NCI-H345 treated with DMSO at 0.1 percent for 48 hours (cell line): ENCODE data around the gene MYADML2.

Source experiments
- DNase-seq: peaks from one replicate; lab custom pipeline; 2025; ENCODE audit not compliant: unreplicated experiment; lab: John Stamatoyannopoulos, UW

Gene MYADML2

DNA sequence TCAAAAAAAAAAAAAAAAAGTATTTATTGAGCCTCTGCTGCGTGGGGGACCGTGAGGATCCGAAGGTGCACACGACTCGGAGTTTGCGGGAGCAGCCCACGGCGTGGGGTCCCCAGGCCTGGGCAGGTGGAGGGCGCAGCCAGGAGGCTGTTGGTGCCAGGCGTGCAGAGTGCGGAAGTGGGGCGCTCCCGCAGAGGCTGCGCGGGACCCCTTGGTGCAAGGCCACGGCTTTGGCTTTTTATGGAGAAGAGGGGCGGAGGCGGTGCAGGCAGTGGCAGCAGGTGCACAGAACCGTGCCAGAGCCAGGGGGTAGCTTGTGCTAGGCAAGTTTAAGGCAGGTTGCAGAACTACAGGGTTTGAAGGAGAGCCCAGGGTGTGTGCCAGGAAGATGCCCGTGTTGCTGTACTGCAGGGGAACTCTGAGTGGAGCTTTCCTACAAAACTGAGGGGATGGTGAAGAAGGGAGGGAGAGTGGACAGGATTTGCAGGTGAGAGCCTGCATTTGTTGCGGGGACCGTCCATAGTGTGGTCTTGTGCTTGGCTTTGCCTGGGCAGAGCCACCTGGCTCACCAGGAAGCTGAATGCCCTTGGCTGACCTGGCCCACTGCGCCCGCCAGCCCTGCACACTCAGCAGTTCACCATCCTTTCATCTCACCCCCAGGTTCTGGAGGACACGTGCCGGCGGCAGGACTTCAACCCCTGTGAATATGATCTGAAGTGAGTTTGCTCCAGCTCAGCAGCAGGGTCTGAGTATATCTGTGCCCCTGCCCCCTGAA is 31.7 kb upstream of the MYADML2 start:
- DNase-seq, result no peak

GRCh38 chr17:81977211-81977808 is 30.3 kb upstream of the MYADML2 start, which contains the start of gene ASPSCR1:
Gene ASPSCR1 (plus strand): TSS chr17:81977629. CDS start chr17:81977647, 18 bp downstream.
- DNase-seq, result peak; percentile 87

GRCh38 chr17:81976332-81977210 is 29.5 kb upstream of the MYADML2 start:
- peak; percentile 73 for DNase-seq

DNA sequence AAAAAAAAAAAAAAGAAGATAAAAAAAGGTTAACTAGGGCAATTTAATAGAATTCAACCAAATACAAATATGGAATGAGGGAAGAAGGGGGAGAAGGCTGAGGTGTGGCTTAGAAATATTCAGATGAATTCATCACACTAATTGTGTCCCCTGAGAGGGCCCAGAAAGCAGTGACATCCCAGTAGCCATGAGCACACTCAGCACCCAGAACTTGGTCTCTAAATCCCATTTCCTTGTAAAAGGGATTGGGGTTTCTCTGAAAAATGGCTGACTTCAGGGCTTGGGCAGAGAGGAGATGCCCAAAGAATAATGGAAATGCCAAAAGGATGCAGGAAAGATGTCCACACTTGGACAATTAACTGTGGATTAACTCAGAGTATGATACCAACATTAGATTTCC is 26.4 kb upstream of the MYADML2 start:
- DNase-seq, result no peak

DNA sequence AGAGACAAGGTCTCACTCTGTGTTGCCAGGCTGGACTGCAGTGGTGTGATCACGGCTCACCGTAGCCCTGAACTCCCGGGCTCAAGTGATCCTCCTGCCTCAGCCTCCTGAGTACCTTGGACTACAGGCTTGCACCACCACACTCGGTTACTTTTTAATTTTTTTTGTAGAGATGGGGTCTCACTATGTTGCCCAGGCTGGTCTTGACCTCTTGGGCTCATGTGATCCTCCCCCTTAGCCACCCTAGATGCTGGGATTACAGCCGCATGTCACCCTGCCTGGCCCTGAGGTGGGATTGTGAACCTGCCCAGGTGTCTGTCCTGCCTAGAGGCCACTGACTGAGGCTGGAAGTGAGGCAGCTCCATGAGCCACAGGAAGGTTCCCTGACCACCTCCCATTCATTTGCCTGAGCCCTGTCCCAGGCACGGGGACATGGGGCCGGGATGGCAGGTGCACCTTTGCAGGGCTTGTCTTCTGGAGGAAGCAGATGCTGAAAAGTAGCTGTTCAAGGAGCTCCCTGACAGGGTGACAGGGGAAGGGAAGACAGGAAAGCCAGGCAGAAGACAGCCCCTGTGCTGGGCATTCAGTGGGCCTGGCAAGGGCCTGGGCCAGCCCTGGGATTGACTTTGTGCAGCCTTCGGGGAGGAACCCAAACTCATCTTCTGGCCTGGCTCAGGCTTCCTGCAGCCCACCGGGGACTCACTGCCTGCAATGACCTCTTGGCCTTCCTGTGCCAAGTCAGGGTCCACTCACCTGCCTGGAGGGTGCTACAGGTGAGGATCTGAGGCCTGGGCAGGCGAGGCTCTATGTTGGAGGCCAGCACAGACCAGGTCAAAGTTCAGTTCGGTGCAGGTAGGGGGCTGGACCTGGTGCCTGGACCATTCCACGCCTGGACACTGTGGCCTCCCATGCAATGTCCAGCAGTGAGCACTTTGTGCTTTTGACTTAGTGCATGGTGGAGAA is 22.1 kb upstream of the MYADML2 start:
- no peak for DNase-seq

- DNase-seq, result no peak
Observed at GRCh38 chr17:81968396-81968745, 21.3 kb upstream of the MYADML2 start.

GRCh38 chr17:81967533-81968395 is 20.7 kb upstream of the MYADML2 start:
- DNase-seq, result peak; percentile 47

DNA sequence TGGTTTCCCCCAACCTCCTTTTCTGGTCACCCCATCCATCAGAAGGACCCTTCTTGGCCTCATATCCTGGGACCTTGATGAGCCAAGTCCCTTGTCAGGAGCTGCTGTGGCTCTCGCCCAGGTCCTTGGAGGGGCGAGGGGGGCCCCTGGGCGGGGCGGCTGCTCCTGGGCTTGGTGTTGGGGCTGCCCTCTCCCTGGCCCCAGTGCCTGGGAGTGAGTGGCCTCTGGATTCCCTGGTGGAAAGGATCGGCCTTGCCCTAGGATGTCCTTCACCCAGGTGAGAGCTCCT is 20.2 kb upstream of the MYADML2 start:
- DNase-seq, result no peak

DNA sequence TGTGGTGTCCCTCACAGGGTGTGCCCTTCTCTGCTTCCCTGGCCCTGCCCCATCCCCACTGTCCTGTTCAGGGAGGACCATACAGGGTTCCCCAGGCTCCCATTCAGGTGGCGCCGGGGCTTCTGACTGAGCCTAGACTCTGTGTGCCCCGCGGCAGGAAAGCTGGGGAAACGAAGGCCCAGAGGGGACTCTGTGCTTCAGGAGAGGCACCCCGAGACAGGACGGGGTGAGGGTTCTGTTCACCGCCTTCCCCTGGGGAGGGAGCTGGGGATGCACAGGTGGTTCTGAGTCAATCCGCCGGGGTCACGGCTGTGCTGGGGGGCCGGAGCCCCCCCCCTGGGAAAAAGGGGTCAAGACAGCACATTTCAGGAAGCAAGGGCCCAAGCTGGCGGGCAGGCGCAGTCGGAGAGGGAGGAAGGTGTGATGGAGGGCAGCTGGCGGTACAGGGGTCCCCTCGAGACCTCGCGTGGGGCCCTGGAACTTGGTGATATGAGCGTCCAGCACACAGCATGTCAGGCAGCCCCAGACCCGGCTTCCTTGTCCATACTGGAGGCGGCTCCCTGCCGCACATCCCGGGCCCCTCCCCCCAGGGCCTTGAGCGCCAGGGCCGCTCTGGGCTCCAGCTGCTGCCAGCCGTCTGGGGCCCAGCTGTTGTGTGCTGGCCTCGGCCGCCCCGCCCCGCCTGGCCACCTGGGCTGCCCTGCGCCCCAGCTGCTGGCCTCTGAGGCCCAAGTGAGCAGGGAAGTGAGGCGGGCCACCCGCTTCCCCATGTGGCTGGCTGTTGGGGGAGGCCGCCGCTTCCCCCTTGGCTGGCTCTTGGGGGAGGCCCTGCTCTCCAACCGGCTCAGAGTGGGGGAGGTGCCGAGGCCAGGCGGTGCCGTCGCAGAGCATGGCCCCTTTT is 19.6 kb upstream of the MYADML2 start:
- no peak for DNase-seq

DNA sequence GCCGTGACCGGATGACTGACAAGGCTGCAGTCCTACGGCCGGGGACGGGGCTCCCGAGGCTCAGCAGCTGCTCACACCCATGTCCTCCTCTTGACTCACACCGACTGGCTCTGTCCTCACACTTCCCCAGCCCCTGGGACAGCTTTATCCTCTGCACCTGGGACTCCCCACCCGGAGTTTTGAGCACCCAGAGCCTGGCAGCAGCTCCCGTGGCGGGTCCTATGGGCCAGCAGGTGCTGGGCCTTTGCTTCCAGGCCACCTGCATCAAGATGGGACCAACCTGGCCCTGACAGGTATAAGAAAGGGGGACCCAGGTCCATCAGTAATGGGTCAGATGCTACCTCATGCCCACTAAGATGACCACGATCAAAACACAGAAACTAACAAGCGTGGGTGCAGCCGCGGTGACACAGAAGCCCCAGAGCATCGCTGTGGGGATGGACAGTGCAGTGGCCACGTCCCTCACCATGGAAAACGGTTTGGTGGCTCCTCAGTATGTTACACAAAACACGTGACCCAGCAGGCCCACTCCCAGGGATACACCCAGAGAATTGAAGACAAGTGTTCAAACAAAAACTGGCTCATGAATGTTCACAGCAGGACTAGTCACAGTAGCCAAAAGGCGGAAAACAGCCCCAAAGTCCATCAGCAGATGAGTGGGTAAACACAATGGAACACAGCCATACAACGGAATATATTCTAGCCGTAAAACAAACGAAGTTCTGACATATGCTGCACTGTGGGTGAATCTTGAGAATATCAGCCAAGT is 17.2 kb upstream of the MYADML2 start:
- DNase-seq, result no peak

DNA sequence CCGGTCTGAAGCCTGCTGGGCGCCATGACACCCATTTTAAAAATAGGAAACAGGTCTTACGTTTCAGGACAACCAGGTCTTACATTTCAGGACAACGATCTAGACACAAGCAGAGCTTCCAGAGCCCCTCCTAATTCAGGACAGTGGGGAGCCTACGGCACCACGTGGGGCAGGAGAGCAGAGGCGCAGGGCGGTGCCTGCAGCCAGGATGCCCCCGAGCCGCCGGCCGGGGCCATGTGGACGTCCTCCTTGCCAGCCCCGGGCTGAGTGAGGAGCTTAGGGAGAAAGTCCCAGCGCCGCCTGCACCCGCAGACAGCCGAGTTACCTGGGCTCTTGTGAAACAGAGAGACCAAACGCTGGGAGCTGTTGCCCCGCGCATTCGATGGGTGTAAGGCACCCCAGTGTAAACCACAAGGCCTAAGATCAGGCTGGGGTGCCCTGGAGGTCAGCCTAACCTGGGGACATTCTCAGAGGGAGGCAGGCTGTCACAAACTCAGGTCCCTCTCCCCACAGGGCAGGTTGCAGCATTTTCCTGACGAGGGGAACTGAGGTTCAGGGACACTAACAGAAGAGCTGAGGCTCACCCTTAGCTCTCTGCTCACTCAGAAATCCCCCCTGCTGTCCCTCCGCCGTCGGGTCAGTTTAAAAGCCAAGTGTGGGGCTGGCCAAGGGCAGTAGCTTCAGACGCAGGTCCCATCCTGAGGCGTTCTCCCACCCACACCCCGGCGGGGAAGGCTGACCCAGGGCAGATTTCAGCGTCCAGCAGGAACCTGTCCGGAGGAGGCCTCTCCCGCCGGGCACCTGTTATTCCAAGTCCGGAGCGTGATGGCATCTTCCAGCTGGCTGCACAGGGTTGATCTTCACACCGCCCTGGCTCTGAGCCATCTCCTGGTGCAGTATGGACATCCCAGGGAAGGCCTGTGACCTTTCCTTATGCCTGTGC is 15.7 kb upstream of the MYADML2 start:
- no peak for DNase-seq

- DNase-seq, result no peak
Observed at GRCh38 chr17:81961521-81962498, 14.8 kb upstream of the MYADML2 start.

- no peak for DNase-seq
Observed at GRCh38 chr17:81961087-81961511, 14.1 kb upstream of the MYADML2 start, which contains the start of gene NOTUM. Gene NOTUM (minus strand): TSS chr17:81961187. CDS start chr17:81960909, 278 bp downstream.

DNA sequence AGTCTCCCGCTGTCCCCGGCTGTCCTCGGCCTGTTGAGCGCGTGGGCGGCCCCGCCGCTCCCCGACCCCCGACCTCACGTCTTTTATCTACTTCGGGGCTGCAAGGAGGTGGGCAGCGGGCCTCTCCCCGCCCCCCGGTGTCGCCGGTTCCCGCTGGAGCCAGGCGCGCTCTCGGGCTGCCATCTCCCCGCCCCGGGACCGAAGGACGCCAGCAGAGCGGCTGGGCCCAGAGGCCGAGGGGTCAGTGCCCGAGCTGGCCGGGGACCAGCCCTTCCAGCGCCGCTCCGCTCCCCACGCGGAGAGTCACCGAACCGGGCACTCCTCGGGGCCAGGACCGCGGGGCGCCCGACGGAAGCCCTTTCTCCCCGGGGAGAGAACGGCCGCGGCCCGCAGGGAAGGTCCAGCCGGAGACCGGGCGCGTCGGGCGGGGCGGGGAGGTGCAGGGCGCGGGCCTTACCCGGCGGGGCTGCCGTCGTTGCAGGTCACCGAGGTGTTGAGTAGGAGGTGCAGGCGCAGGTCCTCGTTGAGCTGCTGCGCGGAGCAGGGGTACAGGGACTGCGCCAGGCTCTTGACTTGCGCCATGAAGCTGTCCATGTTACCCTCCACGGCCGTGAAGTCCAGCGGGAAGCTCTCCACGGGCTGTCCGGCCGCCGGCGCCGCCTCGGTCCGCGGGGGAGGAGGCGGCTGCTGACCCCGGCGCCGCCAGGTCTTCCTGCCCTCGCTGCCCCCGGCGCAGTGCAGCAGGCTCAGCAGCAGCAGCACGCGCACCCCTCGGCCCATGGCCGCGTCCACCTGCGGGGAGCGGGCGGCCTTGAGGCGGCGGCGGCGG is 13.3 kb upstream of the MYADML2 start:
- no peak for DNase-seq
